Karpas-422 (cell line): ENCODE results near the gene COL2A1. TPM values are rescaled to one million over a fixed set of nuclear protein-coding genes. Genes with fewer than 3 reads are reported as not detected.
"Not testable (repeated sequence)": the region's sequence is repeated elsewhere in the genome, so short reads cannot be mapped to it uniquely, and the experiment has no call there.

ENCODE experiments used
- DNase-seq: peaks from one replicate; pipeline ENCODE4 v3.0.0-alpha.2; 2015
- H2AFZ ChIP-seq: fragments of 200-600 bp; sonication (generic); 2 replicates; pipeline ENCODE4 v1.6.1; 2014; ENCODE audit warnings: antibody characterized with exemption, low read length, mixed read lengths
- H3K27ac ChIP-seq: fragments of 200-600 bp; sonication (generic); 2 replicates; pipeline ENCODE4 v1.5.1; 2014; ENCODE audit warnings: mild to moderate bottlenecking, low read length, moderate library complexity
- H3K27me3 ChIP-seq: fragments of 200-600 bp; sonication (generic); 2 replicates; pipeline ENCODE4 v1.6.1; 2014; ENCODE audit warnings: low read length, mixed read lengths
- H3K36me3 ChIP-seq: fragments of 200-600 bp; sonication (generic); 2 replicates; pipeline ENCODE4 v1.6.1; 2014; ENCODE audit warnings: low read length, mixed read lengths; ENCODE audit not compliant: insufficient read depth
- H3K4me1 ChIP-seq: fragments of 200-600 bp; sonication (generic); 2 replicates; pipeline ENCODE4 v1.6.1; 2014; ENCODE audit warnings: mild to moderate bottlenecking, low read length, mixed read lengths
- H3K4me2 ChIP-seq: fragments of 200-600 bp; sonication (generic); 2 replicates; pipeline ENCODE4 v1.6.1; 2014; ENCODE audit warnings: low read length, low read depth, mild to moderate bottlenecking; ENCODE audit not compliant: poor library complexity, severe bottlenecking
- H3K4me3 ChIP-seq: fragments of 200-600 bp; sonication (generic); 2 replicates; pipeline ENCODE4 v1.5.1; 2014; ENCODE audit warnings: mild to moderate bottlenecking, antibody characterized with exemption, low read length, mixed read lengths
- H3K79me2 ChIP-seq: fragments of 200-600 bp; sonication (generic); 2 replicates; pipeline ENCODE4 v1.6.1; 2014; ENCODE audit warnings: mild to moderate bottlenecking, low read length, mixed read lengths
- H3K9ac ChIP-seq: fragments of 200-600 bp; sonication (generic); 2 replicates; pipeline ENCODE4 v1.6.0; 2014; ENCODE audit warnings: low read length
- H3K9me2 ChIP-seq: fragments of 200-600 bp; sonication (generic), shearing (Covaris generic); replicated peaks from 2 replicates; pipeline ENCODE4 v1.6.0; 2014; ENCODE audit warnings: mild to moderate bottlenecking, low read length, moderate library complexity; ENCODE audit not compliant: insufficient read depth
- H3K9me3 ChIP-seq: fragments of 300-700, 200-600 bp; sonication (generic); 2 replicates; pipeline ENCODE4 v1.6.1; 2014; ENCODE audit warnings: low read length, mixed read lengths
- H4K20me1 ChIP-seq: fragments of 200-600 bp; sonication (generic); 2 replicates; pipeline ENCODE4 v1.6.1; 2014; ENCODE audit warnings: mild to moderate bottlenecking, antibody characterized with exemption, low read length, low read depth; ENCODE audit not compliant: insufficient read depth
- total RNA-seq: library from RNA; depleted of rRNA; stranded (reverse); fragments of >200 nt; shearing (Covaris generic); gene quantifications from 2 replicates; pipeline ENCODE4 v1.2.3, GENCODE V29; 2014; ENCODE audit warnings: low replicate concordance

Gene COL2A1
- total RNA-seq, 1 experiment from 2014 or later: not detected

GRCh38 chr12:47967461-47968321, 36.6 kb downstream of the COL2A1 start:
- Histone ChIP-seq H3K4me1 (peaks cover 28% of the 10 kb centered on the region), H3K4me3 (no peak overlapping the region), H3K9me3 (no peaks in the 10 kb centered on the region), H4K20me1 (no peaks in the 10 kb centered on the region), H3K36me3 (peaks cover 7% of the 10 kb centered on the region; the same call in 1 of the 2 replicates), H3K79me2 (peaks cover 12% of the 10 kb centered on the region), H3K27ac (no peak overlapping the region), H2AFZ (no peak overlapping the region), H3K27me3 (no peaks in the 10 kb centered on the region), H3K4me2 (no peak overlapping the region), H3K9me2 (no peaks in the 10 kb centered on the region), H3K9ac (no peak overlapping the region)
- DNase-seq: no peak

- no peaks in the 10 kb centered on the region for H3K9me2 ChIP-seq
- no peak overlapping the region for H3K9ac ChIP-seq
- H3K9me3 ChIP-seq: no peaks in the 10 kb centered on the region
- peaks cover 29% of the 10 kb centered on the region for H3K4me1 ChIP-seq
- no peak overlapping the region for H3K4me3 ChIP-seq
- no peak overlapping the region for H3K27ac ChIP-seq
- H4K20me1 ChIP-seq: no peaks in the 10 kb centered on the region
- no peak for DNase-seq
- peaks cover 7% of the 10 kb centered on the region; the same call in 1 of the 2 replicates for H3K36me3 ChIP-seq
- H3K27me3 ChIP-seq: no peaks in the 10 kb centered on the region
- H3K79me2 ChIP-seq: peaks cover 12% of the 10 kb centered on the region
- no peak overlapping the region for H2AFZ ChIP-seq
- peak overlapping the region; percentile 77 for H3K4me2 ChIP-seq
Measured at GRCh38 chr12:47965581-47965980, 38.7 kb downstream of the COL2A1 start.

- Histone ChIP-seq H3K9me3 (no peaks in the 10 kb centered on the region), H2AFZ (peak overlapping the region; percentile 99), H3K4me3 (peak overlapping the region; percentile 92), H3K4me2 (peak overlapping the region; percentile 77), H3K79me2 (peaks cover 12% of the 10 kb centered on the region), H3K4me1 (peaks cover 29% of the 10 kb centered on the region), H3K9me2 (no peaks in the 10 kb centered on the region), H3K27ac (0 out of 2 replicates have a peak overlapping the region, but pooled peaks have one; percentile 27), H3K9ac (peak overlapping the region; percentile 92), H3K36me3 (peaks cover 7% of the 10 kb centered on the region; the same call in 1 of the 2 replicates), H4K20me1 (no peaks in the 10 kb centered on the region), H3K27me3 (no peaks in the 10 kb centered on the region)
- DNase-seq: peak; percentile 55
Measured at GRCh38 chr12:47964106-47964728, 40.1 kb downstream of the COL2A1 start.

- no peaks in the 10 kb centered on the region for H4K20me1 ChIP-seq
- H3K9ac ChIP-seq: peak within 1 kb of the TSS; percentile 92
- no peaks in the 10 kb centered on the region for H3K27me3 ChIP-seq
- peak; percentile 97 for DNase-seq
- no peaks in the 10 kb centered on the region for H3K9me3 ChIP-seq
- no peaks in the 10 kb centered on the region for H3K9me2 ChIP-seq
- peaks cover 29% of the 10 kb centered on the region for H3K4me1 ChIP-seq
- H3K79me2 ChIP-seq: peaks cover 12% of the 10 kb centered on the region
- peak within 1 kb of the TSS; percentile 92 for H3K4me3 ChIP-seq
- H3K27ac ChIP-seq: peak within 1 kb of the TSS; percentile 27; the same call in 1 of the 2 replicates
- peak within 1 kb of the TSS; percentile 99 for H2AFZ ChIP-seq
- H3K4me2 ChIP-seq: peak within 1 kb of the TSS; percentile 77
- peaks cover 7% of the 10 kb centered on the region; the same call in 1 of the 2 replicates for H3K36me3 ChIP-seq
Measured at GRCh38 chr12:47963340-47964040, 40.8 kb downstream of the COL2A1 start, which contains the start of gene TMEM106C. TSS of gene TMEM106C (plus strand) at chr12:47963596. CDS start at chr12:47964237, 641 bp downstream.

- Histone ChIP-seq H3K9me3 (0 out of 2 replicates have a peak, but pooled peaks cover 3% of the 10 kb centered on the region), H3K4me3 (no peak overlapping the region), H3K36me3 (peaks cover 7% of the 10 kb centered on the region; the same call in 1 of the 2 replicates), H4K20me1 (no peaks in the 10 kb centered on the region), H3K27ac (no peak overlapping the region), H3K27me3 (no peaks in the 10 kb centered on the region), H3K4me2 (no peak overlapping the region), H3K9ac (no peak overlapping the region), H2AFZ (no peak overlapping the region), H3K4me1 (peaks cover 29% of the 10 kb centered on the region), H3K9me2 (no peaks in the 10 kb centered on the region), H3K79me2 (peaks cover 12% of the 10 kb centered on the region)
- DNase-seq: no peak
Measured at GRCh38 chr12:47962198-47962597, 42.1 kb downstream of the COL2A1 start.

- H3K4me3 ChIP-seq, H3K9me2 ChIP-seq, H3K79me2 ChIP-seq, H2AFZ ChIP-seq, DNase-seq, H3K9me3 ChIP-seq, H3K36me3 ChIP-seq, H3K27me3 ChIP-seq, H3K4me2 ChIP-seq, H3K4me1 ChIP-seq, H4K20me1 ChIP-seq, H3K9ac ChIP-seq, H3K27ac ChIP-seq: not testable (repeated sequence)
Measured at GRCh38 chr12:47957671-47958070, 46.6 kb downstream of the COL2A1 start.

GRCh38 chr12:47955059-47955458, 49.2 kb downstream of the COL2A1 start:
- Histone ChIP-seq H3K36me3 (no peaks in the 10 kb centered on the region), H3K27ac (no peak overlapping the region), H3K4me3 (no peak overlapping the region), H3K9me2 (no peaks in the 10 kb centered on the region), H3K79me2 (no peaks in the 10 kb centered on the region), H2AFZ (peak overlapping the region; percentile 45; the same call in 1 of the 2 replicates), H3K4me1 (no peaks in the 10 kb centered on the region), H4K20me1 (no peaks in the 10 kb centered on the region), H3K27me3 (no peaks in the 10 kb centered on the region), H3K9ac (0 out of 2 replicates have a peak overlapping the region, but pooled peaks have one; percentile 4), H3K4me2 (no peak overlapping the region), H3K9me3 (0 out of 2 replicates have a peak, but pooled peaks cover 3% of the 10 kb centered on the region)
- DNase-seq: no peak
